Measurements from ENCODE around the gene BATF2.

BATF2 gene

GRCh38 chr11:64963072-64963631, 33.6 kb downstream of the BATF2 start:
- DNase-seq (ENCODE audit: low read depth in 2 of 2), result no peak

DNA sequence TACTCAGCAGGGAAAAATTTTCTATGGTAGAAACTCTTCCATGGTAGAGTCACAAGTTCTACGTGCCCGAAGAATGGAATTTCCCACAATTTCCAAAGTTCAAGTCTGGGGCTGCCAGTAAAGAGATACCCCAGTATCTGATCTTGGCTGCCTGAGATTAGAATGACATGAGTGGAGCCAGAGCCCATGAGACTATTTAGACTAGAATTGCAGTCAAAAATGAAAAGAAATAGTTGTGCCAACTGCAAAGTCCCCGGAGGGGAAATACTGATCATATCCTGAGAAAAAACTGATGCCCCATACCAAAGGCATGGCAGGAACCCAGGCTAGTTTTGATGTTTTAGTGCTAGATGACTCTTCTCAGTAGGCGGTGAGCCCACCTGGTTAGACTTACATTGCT, 36.1 kb downstream of the BATF2 start:
- DNase-seq (ENCODE audit: low read depth in 2 of 2), result no peak

GRCh38 chr11:64959498-64959897, 37.3 kb downstream of the BATF2 start:
- DNase-seq (ENCODE audit: low read depth in 2 of 2), result no peak

DNA sequence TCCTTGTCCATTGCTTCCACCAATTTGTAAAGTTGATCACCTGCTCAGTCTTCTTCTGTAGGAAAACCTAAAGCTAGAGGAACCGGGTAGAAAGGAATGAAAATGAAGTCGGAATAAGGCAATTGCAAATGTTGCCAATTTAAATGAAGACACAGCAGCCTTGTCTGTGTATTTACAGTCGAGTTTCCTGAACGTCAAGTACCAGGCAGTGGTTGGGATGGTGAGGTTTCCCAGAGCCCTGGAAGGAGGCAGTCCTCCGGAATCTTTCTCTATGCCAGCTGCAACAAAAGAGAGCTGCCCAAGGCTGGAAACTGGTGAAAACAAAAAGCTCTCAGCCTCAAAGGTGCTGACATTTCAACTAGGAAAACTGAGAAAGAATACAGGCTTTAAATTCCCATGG, 42.6 kb downstream of the BATF2 start:
- no peak for DNase-seq (ENCODE audit: low read depth in 2 of 2)

GRCh38 chr11:64951529-64951928, 45.2 kb downstream of the BATF2 start:
- no peak for DNase-seq (ENCODE audit: low read depth in 2 of 2)

- DNase-seq (ENCODE audit: low read depth in 2 of 2), result no peak
Observed at GRCh38 chr11:64947208-64947814, 49.5 kb downstream of the BATF2 start.
